Subcutaneous adipose tissue (tissue), 4 donors: ENCODE results near the gene ABHD12. TPM values are rescaled to one million over a fixed set of nuclear protein-coding genes. Genes with fewer than 3 reads are reported as not detected.

Source experiments
- total RNA-seq, 4 donors: library from RNA; depleted of rRNA; stranded (reverse); fragments of >200 nt; gene quantifications; one replicate each; pipeline ENCODE4 v1.1.0, GENCODE V29; 2016
- TF ChIP-seq, protein P1 (sequence below): fragments of 450-650 bp; IDR thresholded peaks from one replicate; pipeline ENCODE4 v1.5.1; 2016; ENCODE audit warnings: low read depth, mild to moderate bottlenecking, control low read depth, antibody characterized with exemption, moderate library complexity

Gene ABHD12
- total RNA-seq, 4 donors from 2014 or later, result 36.5 to 60.3 (median 51.6) TPM

DNA sequence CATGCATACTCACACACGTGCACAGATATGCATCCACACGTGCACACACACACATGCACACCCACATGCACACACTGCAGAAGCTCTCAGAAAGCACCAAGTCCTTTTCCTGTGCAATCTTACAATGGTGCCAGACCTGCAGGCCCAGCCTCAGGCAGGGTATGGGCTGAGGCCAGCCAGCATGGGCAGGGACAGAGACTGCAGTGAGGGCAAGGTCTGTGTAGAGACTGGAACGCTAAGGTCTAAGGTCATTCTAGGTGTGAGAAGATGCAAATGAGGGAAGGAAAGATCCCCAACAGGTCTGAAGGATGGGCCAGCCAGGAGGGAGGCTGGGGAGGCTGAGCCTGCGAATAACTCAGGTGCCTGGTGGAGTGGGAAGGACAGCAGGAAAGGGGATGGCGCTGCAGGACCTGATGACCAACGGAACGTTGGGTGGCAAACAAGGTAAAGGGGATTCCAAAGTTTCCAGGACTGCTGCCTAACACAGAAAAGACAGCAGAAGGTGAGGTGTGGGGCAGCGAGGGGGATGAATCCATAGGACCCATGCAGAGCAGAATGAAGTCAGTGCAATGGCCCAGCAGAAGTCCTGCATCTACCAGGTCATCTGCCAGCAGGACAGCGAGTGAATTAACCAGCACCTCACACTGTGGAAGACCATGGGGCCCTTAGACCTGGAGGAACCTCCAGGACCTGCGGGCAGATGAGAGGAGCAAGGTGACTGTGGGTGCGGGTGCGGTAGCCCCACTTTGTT lies 67.0 kb downstream of the ABHD12 start:
- TF ChIP-seq, protein P1, sequence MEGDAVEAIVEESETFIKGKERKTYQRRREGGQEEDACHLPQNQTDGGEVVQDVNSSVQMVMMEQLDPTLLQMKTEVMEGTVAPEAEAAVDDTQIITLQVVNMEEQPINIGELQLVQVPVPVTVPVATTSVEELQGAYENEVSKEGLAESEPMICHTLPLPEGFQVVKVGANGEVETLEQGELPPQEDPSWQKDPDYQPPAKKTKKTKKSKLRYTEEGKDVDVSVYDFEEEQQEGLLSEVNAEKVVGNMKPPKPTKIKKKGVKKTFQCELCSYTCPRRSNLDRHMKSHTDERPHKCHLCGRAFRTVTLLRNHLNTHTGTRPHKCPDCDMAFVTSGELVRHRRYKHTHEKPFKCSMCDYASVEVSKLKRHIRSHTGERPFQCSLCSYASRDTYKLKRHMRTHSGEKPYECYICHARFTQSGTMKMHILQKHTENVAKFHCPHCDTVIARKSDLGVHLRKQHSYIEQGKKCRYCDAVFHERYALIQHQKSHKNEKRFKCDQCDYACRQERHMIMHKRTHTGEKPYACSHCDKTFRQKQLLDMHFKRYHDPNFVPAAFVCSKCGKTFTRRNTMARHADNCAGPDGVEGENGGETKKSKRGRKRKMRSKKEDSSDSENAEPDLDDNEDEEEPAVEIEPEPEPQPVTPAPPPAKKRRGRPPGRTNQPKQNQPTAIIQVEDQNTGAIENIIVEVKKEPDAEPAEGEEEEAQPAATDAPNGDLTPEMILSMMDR, result no peak

DNA sequence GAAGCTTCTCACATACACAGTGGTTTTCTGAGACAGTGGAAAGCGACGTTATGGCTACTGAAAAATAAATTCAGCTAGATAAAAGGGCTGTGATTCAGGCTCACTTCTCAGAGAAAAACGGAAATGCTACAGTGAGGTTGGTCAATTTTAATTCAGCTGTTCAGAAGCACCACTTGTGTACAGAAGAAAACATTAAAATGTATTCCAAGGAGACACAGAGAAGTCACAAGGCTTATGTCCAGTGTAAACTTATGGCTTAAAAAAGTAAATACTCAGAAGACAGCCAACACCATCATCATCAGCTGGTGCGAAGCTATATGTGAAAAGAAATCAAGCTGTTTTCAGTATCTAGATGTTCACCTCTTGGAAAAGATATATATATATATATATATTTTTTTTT lies 68.6 kb downstream of the ABHD12 start:
- TF ChIP-seq, protein P1, result no peak

DNA sequence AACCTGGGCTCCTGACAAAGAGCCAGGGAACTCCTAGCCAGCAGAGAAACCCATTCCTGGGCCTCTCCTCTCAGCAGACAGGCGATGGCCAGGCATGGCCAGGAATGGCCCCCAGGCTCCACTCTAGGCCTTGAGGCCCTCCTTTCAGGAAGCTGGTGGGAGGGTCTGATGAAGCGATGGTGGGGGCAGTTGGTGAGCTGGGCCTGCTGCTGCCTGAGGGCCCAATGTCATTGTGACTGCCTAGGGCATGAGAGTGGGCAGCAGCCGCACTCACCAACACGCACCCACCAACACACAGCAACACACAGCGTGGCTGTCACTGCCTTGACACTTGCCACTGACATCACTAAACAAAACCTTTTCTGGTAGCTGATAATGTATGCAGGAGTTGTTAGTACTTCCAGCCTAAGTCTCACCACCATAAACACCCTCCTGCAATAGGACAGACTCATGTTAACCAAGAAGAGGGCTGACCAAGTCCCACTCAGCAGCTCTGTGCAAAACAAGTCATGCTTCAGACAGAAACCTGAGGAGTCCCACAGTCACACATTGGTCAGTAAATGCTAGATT lies 69.3 kb downstream of the ABHD12 start:
- TF ChIP-seq, protein P1, result no peak

DNA sequence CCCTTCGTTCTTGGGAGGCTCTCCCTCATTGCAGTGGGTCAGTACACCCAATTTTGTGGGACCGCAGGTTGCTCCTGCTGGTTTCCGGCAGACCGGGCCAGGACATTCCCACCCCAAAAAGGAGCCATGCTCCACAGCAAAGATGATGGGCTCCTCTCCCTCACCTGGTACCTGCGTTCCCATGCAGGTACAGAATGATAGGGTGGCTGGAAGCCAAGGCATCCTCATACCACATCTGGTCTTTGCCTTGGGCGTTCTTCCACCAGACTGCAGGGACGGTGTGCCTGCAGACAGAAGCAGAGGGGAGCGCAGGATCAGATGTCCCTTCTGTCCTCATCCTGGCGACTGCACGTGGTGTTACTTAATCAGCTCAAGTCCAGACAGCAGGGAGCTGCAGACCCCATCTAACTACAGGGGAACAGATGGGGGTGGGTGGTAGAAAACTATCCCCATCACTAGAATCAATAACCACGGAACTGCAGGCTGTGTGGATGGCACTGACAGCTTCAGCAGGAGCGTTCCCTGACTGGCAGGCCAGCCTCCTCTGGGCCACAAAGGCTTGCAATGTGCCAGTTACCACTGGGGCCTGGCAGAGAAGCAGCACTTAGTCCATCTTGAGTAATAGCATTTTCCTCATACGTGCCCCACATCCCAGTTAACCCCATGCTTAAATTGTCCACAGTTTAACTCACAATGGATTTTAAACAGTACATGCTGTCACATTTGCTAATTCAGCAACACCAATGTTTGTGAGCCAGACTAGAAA lies 70.4 kb downstream of the ABHD12 start:
- TF ChIP-seq, protein P1, result no peak

DNA sequence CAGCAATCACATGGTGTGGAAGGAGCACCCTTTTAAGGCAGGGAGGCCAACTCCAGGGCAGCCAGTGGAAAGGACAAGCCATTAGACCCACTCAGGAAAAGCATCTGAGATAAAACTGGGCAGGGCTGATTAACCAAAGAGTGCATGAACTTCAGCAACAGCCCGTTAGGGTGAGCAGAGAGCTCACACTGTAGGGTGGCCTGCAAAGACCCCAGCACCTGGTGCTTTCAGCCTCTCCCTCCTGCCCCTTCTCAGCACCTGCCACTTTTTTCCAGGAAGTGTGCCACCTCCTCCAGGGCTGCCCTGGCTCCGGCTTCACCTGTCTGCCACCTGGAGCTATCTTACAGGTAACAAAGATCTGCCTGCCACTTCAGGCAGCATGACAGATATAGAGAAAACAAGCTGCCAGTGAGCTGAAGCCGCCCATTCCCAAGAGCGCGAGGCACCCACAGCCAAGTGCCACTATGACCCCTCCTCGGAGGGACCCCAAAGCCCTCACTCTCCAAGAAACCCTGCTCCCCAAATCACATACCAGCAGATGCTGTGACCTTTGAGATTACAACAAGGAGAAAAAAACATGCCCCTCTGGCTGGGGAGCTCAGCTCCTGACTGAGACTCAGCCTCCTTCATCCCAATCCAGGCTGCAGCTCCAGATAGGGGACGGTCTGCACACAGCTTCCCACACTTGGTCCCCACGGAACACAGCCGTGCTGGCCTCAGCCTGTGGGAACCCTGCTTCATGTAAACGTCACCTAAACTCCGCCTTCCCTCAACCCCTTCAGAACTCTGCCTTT lies 71.2 kb downstream of the ABHD12 start:
- TF ChIP-seq, protein P1, result no peak

DNA sequence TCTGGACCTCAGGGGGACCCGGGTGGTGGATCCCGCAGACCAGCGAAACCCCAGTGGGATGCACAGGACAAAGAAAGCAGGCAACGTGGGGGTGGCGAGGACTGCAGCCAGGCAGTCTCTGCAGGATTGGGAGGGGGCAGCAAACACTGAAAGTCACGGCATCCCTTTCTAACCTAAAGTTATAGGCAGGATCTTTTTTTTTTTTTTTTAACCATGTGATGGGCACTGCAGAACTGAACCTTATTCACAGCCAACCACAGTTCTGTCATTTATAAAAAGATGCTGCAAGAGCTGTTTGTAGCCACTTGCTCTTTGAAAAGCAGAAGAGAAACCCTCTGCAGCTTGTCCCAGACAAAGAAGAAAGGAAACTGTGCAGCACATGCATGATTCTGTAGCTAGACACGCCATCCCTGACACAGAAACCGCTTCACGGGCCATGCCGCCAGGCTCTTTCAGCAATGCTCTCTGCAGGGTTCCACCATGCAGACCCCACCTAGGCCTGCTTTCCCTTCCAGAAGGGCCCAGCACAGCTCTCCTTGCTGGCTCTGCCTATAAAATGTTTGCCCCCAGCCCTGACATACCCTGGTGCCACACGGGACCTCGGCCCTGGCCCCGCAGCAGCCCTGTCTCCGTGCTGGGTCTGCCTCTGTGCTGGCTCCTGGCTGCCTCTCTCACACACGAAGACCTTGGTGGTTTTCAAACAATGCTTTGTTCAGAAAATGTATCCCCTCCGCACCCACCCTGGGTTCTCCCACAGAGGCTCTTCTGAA lies 72.0 kb downstream of the ABHD12 start:
- TF ChIP-seq, protein P1, result no peak
